ENCODE data around the gene TBC1D2B.

- TF ChIP-seq RFX5 (IDR thresholded peaks at IDR 0.05; ENCODE audit: low read depth, low read length) (no peak), CTCF (conservative IDR thresholded peaks at IDR 0.05; ENCODE audit: low read depth, low read length) (no peak)
These were observed 17.3 kb downstream of the TBC1D2B start for GRCh38 chr15:78060232-78060631.

All from IMR-90 (cell line).